HG02970 (cell line): ENCODE measurements around the gene CAMK1.

ENCODE experiments used
- ATAC-seq: cut with Tn5 transposase; IDR thresholded peaks from one replicate; pipeline ENCODE4 v1.9.1; 2021; ENCODE audit warnings: mild to moderate bottlenecking, moderate library complexity, moderate number of reproducible peaks; ENCODE audit not compliant: unreplicated experiment, low FRiP score

The CAMK1 gene

GRCh38 chr3:9715136-9715535 lies 54.6 kb downstream of the CAMK1 start:
- no peak for ATAC-seq

DNA sequence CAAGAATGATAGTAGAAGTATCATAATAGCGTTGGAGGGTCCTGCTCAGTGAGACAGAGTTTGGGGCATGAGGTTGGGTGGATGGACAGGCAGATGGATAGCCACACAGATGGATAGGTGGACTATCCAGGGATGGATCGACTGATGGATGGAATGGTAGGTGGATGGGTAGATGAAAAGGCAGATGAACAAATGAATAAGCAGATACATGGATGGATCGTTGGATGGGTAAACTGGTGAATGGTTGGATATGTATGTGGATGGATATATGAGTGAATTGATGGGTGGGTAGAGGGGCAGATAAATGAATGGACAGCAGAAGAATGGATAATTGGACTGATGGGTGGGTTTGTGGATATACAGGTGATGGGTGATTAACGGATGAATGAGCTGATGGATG lies 56.6 kb downstream of the CAMK1 start:
- ATAC-seq: no peak

DNA sequence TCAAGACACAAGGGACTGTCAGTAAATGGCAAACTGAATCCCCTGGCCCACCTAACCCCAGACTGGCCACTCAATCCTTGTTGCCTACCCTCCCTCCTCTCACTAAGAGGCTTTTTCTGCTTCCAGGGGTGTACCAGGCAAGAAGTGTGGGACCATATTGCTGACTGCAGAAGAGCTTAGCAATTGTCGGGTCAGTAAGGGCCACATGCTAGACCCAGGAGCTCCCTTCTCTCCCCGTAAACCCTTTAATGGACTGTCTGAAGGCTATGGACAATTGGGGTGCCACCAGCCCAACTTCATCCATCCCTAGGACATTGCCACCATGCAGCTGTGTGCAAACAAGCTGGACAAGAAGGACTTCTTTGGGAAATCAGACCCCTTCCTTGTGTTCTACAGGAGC lies 57.3 kb downstream of the CAMK1 start:
- ATAC-seq: no peak

GRCh38 chr3:9710174-9710739 lies 59.5 kb downstream of the CAMK1 start:
- no peak for ATAC-seq
